ENCODE results near the gene SPTBN1.

GRCh38 chr2:54531558-54531957, 75.4 kb downstream of the SPTBN1 start:
- TF ChIP-seq NFRKB (IDR thresholded peaks at IDR 0.05) (no peak), FOXA1 (IDR thresholded peaks at IDR 0.05) (no peak), BHLHE40 (IDR thresholded peaks at IDR 0.05; ENCODE audit: borderline replicate concordance) (no peak), FOXM1 (IDR thresholded peaks at IDR 0.05; ENCODE audit: borderline replicate concordance) (no peak)

All from HEK293T (cell line).